Astrocyte (in vitro differentiated cells and primary cell): ENCODE results near the gene TJP1.

ENCODE experiments used
- EZH2 ChIP-seq: IDR thresholded peaks from 2 replicates; pipeline ENCODE4 v1.6.1; 2012; ENCODE audit warnings: mild to moderate bottlenecking, low read length, inconsistent platforms; ENCODE audit not compliant: insufficient read depth
- TF ChIP-seq, protein P1 (sequence below): IDR thresholded peaks from 2 replicates; pipeline ENCODE4 v1.5.1; 2011; ENCODE audit warnings: low read depth, mild to moderate bottlenecking, inconsistent platforms, low read length, moderate library complexity; ENCODE audit not compliant: insufficient read depth

DNA sequence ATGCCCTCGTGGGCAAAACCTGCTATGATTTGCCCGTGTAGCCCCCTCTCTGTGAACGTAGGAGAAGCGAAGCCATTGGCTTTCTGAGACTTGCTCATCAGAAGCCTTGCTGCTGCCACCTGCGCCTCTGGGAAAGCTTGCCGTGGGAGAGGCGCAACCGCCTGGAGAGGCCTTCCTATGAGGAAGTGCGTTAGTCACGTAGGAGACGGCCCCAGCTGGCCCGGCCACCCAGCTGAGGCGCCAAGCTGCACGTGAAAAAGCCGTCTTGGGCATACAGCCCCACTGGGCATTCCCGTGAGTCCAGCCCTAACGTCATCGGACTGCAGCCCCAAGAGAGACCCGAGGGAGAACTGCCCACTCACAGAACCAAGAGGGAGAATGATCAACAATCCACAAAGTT lies 49.1 kb upstream of the TJP1 start:
- TF ChIP-seq EZH2, result no peak
- TF ChIP-seq, protein P1, sequence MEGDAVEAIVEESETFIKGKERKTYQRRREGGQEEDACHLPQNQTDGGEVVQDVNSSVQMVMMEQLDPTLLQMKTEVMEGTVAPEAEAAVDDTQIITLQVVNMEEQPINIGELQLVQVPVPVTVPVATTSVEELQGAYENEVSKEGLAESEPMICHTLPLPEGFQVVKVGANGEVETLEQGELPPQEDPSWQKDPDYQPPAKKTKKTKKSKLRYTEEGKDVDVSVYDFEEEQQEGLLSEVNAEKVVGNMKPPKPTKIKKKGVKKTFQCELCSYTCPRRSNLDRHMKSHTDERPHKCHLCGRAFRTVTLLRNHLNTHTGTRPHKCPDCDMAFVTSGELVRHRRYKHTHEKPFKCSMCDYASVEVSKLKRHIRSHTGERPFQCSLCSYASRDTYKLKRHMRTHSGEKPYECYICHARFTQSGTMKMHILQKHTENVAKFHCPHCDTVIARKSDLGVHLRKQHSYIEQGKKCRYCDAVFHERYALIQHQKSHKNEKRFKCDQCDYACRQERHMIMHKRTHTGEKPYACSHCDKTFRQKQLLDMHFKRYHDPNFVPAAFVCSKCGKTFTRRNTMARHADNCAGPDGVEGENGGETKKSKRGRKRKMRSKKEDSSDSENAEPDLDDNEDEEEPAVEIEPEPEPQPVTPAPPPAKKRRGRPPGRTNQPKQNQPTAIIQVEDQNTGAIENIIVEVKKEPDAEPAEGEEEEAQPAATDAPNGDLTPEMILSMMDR, result no peak
